Germinal center (tissue), 1 donor: ENCODE measurements around the gene PAPSS2.

Experiments
- DNase-seq: peaks from one replicate; pipeline ENCODE4 v3.0.0; 2012; ENCODE audit warnings: mixed read lengths, low spot score

Gene PAPSS2

DNA sequence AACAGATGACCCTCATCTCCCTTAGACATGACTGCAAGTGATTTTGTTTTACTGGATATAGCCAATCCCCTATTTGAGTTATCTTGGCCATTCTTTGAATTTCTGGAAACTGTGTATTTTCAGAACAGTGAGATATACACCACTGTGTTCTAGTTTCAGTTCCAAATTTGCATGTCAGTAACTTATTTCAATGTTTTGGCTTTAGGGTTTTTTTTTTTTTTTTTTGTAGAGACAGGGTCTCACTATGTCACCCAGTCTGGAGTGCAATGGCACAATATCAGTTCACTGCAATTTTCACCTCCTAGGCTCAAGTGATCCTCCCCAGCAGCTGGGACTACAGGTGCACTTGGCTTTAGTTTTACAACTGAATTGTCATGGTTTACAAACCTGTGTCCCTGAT lies 91.1 kb downstream of the PAPSS2 start:
- no peak for DNase-seq

DNA sequence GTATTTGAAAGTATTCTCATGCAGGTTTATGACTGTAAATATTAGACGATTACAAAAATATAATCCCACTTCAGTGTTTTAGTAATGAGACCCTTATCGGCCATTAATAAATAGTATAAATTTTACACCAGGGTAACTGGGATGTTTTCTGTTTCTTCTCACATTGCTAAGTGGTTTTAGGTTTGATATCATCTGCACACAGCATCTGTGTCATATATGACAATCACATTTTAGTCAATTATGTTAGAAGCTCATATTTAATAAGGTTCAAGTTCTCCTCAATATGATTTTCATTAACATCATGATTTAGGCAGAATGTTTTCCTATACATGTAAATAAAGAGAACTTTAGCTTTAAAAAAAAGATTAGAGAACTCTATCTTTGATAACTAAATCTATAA lies 91.6 kb downstream of the PAPSS2 start:
- no peak for DNase-seq

DNA sequence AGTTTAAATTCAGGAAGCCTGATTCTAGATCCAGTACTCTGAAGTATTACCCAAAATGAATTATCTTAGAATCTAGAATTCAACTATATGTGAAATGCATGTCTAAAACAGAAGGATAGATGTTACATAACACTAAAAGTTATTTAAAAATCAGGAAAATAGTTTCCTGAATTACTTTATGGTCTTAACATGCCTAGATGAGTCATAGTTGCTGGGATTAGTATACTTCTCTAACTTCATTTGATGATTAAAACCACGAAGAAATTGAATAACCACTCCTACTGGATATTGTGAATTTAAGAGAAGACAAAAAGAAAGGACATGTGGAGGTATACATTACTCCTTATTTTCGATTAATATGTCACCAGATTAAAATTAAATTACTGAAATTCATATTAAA lies 92.9 kb downstream of the PAPSS2 start:
- DNase-seq = no peak

DNA sequence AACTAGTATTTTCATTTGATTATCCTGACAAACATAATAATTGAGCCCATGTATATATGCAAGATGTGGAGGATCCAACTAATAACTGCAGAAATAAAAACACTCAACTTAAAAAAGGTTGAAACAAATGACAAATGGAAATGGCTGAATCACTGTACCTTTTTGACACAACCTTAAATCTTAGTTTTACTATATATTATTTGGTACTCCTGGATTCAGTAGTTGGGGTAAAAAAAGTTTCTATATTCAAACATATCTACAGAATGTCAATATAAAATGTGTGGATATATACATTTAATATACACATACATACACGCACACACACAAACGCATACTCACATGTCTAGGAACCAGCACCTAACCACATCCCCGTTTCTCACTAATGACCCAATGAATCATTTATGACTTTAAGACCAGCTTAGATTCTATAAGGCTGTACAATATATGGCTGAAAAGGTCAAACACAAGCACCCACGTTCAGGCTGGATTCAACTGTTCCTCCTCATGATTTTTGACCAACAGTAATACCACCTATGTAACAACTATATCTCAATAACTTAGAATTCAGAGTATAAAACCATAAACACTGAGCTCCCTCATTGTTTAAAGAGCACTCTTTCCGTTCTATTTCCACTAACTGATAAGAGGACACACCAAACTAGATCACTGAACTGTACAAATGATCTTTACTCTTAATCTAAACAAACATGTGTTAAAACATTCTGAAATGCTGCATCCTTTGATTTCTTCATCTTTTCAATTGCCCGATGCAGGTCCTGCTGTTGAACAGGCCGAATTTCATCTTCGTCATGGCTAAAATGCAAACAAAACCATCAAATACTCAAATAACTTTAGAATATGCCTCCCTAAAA lies 94.6 kb downstream of the PAPSS2 start:
- DNase-seq = no peak

DNA sequence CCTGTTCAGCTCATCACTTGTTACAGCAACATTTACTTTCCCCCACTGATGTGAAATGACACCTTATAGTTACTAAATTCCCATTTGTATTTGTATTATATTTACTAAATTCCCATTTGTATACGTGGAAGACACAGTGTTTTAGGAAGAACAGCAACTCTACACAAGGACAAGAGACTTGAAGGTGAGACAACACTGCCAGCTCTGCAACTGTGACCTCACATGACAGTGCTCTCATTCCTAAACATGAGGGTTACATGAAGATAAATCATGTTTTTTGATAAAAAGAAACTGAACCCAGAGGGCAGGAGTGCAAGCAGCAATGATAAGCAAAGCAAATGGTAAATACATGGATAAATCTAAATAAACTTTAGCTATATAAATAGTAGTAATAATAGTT lies 98.0 kb downstream of the PAPSS2 start:
- no peak for DNase-seq

DNA sequence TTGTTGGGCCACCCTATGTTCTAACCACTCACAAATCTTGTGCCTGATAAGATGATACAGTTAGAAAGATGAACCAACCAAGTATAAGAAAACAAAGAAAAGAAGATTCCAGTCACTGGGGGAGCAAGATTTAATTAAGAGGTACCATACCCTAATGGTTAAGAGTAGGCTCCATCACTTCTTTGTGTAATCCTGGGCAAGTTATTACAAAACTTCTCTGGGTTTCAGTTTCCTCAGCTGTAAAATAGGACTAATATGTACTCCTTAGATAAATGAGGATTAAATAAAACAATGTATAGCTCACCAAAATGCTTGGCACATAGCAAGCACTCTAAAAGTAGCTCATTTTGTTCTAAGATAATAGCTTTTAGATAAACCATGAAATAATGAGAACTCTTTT lies 99.9 kb downstream of the PAPSS2 start:
- no peak for DNase-seq

DNA sequence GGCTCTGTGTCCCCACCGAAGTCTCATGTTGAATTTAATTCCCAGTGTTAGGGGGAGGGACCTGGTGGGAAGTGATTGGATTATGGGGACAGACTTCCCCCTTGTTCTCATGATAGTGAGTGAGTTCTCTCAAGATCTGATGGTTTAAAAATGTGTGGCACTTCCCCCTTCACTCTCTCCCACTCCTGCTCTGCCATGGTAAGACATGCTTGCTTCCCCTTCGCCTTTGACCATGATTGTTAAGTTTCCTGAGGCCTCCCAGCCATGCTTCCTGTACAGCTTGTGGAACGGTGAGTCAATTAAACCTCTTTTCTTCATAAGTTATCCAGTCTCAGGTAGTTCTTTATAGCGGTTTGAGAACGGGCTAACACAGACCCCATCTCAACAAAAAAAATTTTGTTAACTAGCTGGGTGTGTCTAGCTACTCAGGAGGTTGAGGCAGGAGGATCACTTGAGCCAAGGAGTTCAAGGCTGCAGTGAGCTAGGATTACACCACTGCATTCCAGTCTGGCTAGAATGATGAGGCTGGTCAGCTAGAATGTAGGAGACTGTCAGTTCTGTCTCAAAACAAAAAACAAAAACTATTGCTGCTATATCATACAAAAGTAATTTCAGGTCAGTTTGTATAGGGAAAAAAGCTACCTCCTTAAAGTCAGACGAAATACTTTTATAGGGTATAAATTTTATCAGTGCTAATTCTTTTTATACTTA lies 100.7 kb downstream of the PAPSS2 start:
- DNase-seq = no peak

DNA sequence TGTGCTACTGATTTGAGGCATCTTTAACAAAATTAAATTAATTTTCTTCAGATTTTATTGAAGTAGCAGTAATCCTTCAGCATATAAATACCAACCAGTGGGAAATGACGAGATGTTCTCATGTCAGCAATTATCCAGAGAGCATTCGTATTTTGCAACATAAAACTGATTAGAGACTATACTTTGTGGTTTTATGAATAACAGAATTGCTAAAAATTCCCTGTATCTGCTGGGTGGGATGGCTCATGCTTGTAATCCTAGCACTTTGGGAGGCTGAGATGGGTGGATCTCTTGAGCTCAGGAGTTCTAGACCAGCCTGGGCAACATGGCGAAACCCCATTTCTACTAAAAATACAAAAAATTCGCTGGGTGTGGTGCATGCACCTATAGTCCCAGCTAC lies 101.5 kb downstream of the PAPSS2 start:
- no peak for DNase-seq

DNA sequence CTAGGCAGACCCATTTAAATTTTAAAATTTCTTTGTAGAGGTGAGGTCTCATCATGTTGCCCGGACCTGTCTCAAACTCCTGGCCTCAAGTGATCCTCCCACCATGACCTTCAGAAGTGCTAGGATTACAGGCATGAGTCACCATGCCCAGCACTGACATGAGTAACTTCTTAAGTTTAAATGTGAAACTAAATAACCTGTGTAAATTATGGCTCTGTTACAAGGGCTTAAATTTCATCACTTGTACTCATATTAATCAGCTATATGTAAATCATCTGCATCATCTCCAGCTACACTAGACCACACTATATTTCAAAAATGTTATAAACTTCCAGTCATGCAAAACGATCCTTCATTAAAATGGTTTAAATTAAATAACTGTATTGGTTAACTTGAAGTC lies 102.2 kb downstream of the PAPSS2 start:
- DNase-seq = no peak

DNA sequence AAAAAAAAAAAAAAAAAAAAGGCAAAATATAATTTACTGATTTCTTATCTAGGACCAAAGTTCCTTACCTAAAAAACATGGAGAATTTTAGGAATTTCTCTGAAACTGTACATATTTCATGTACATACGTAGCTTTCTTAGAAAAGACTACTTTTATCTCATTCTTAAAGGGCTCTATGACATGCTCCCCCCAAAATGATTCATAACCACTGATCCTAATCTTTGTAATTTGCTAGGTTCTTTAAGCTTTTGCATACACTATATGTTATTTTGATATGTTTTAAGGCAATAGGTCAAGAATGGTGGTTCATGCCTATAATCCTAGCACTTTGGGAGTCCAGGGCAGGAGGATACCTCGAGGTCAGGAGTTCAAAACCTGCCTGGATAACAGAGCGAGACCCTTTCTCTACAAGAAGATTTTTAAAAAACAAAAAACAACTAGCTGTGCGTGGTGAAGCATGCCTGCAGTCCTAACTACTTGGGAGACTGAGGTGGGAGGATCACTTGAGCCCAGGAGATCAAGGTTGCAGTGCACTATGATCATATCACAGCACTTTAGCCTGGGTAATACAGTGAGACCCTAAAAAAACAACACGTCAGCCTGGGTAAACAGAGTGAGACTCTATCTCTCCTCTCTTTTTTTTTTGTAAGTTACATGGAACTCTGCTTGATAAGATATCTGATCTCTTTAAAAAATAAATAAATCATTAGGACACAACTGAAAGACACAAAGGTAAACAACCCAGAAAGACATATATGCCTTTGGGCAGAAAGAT lies 103.6 kb downstream of the PAPSS2 start:
- DNase-seq = no peak

DNA sequence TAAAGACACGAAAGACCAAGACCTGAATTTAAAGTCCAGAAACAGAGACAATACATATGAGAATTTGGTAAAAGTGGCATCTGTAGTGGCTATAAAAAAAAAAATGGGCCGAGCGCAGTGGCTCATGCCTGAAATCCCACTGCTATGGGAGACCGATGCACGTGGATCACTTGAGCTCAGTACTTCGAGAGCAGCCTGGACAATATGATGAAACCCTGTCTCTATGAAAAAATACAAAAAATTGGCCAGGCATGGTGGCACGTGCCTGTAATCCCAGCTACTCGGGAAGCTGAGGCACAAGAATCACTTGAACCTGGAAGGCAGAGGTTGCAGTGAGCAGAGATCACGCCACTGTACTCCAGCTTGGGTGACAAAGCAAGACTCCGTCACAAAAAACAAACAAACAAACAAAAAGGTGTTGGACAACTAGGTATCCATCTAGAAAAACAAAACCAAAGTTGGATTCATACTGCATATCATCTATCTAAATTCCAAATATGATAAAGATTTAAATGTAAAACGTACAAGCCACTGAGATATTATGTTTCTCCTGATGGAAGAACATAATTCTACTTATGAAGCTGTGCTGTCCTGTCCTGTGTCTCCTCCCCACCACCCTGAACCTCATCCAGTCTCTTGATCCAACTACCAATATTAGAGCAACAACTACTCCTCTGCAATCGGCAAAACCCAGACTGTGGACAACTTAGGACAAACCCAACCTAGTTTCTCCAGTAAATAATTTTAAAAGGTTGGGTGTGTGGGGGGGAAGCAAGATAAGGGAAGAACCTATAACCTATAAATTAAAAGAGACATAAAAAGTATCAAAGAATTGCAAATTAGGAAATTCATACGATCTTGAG lies 104.6 kb downstream of the PAPSS2 start:
- no peak for DNase-seq

DNA sequence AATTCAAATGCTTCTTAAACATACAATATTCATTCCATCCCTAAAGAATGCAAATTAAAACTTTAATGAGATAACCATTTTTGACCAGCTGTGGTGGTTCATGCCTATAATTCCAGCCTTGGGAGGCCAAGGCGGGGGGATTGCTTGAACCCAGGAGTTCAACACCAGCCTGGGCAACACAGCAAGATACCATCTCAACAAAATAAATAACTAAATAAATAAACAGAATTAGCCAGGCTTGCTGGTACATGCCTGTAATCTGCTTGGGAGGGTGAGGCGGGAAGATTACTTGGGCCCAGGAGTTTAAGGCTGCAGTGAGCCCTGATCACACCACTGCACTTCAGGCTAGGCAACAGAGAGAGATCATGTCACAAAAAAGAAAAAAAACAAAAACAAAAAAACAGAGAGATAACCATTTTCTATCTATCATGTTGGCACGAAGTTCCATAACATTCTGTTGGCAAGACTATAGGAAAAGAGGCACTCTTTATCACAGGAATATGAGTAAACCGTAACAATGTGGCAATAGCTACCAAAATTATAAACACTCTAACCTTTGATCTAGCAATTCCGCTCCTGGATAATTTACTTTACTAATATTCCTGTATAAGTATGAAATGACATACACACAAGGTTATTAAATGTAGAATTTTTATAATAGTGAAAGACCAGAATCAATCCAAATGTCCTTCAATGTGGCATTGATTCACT lies 106.1 kb downstream of the PAPSS2 start:
- no peak for DNase-seq

DNA sequence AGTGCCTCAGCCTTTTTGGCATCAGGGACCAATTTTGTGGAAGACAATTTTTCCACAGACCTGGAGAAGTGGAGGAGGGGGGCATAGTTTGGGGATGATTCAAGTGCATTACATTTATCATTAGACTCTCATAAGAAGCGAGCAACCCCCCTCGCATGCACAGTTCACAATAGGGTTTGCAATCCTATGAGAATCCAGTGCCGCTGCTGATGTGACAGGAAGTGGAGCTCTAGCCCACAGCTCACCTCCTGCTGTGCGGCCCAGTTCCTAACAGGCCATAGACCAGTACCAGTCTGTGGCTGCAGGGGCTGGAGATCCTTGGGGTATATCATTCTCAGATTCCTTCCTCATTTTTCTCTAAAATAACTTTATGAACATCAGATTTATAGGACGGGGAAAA lies 107.6 kb downstream of the PAPSS2 start:
- DNase-seq = no peak

DNA sequence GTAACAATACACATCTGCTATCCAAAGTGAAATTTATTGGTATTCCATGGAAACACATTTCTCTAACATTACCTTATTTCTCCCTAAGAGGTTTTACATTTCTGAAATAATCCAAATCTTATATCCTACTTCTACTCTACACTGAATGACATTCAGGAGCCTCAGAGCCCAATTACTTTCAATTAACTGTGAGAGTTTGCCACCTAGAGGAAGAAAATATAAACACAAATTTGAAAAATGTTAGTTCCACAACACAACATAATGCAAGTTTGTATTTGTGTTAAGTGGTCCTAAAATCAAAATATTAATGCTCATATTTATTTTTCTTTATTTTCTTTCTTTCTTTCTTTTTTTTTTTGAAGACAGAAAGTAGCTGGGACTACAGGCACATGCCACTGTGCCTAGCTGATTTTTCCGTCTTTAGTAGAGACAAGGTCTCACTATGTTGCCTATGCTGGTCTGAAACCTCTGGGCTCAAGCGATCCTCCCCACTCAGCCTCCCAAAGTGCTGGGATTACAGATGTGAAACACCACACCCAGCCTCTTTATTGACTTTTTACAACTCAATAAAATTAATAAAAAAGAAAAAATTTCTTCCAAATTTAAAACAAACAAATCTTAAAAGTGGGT lies 112.3 kb downstream of the PAPSS2 start:
- DNase-seq = peak; percentile 13

DNA sequence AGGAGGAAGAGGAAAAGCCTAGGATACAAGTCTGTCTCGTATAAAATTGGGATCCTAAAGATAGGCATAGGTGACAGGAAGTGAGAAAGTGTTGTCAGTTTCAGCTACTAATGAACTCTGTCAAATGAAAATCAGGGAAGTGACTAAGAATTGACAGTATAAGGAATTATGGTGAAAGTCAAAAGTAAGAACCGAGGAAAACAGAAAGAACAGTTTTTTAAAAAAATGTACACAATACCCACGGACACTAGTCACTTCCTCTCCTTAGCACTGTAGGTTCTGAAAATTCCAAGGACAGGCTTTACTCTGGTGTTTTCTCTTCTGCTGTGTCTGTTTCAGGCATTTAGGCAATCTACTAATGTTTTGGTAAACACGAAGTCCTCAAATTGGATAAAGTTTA lies 116.1 kb downstream of the PAPSS2 start:
- no peak for DNase-seq

DNA sequence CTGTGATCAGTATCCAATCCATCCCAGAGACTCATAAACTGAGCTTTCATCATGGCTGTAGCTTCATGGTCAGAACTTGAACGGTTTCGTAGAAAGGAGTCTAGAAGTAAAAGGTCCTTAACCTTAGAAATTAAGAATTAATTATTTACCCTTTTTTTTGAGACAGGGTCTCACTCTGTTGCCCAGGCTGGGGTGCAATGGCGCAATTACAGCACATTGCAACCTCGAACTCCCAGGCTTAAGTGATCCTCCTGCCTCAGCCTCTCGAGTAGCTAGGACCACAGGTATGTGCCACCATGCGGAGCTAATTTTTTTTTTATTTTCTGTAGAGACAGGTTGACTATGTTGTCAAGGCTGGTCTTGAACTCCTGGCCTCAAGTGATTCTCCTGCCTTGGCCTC lies 116.7 kb downstream of the PAPSS2 start:
- no peak for DNase-seq

DNA sequence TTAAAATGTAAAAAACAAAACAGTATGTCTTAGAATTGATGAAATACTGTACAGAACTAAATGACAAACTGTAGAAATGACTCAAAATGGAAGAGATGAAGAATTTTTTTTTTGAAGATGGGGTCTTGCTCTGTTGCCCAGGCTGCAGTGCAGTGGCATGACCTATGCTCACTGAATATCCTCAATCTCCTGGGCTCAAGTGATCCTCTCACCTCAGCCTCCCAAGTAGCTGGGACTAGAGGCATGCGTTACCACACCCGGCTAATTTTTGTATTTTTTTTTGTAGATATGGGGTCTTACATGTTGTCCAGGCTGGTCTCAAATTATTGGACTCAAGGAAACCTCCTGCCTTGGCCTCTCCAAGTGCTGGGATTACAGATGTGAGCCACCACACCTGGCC lies 121.9 kb downstream of the PAPSS2 start:
- no peak for DNase-seq

DNA sequence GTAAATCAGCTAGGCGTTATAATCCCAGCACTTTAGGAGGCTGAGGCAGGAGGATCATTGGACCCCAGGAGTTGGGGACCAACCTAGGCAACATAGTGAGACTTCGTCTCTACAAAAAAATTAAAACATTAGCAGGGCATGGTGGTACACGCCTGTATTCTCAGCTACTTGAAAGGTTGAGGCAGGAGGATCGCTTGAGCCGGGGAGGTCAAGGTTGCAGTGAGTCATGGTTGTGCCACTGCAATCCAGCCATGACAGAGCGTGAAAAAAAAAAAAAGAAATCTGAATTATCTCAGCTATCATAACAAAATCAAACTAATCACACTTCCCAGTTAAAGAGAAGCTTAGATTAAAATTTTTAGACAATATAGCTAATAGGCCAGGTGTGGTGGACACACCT lies 123.0 kb downstream of the PAPSS2 start:
- no peak for DNase-seq

DNA sequence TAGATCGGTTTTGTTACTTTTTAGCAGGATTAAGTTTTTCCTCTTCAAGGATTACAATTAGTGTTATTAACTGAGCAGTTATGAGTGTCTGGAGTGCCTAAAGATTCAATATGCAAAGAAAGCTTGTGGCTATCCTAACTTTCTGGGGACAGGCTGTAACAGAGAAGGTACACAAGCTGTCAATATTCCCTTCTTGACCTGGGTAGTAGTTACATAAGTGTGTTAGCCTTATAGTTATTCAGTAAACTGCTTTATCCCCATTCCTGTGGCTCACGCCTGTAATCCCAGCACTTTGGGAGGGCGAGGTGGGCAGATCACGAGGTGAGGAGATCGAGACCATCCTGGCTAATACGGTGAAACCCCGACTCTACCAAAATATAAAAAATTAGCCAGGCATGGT lies 126.7 kb downstream of the PAPSS2 start:
- DNase-seq = no peak

DNA sequence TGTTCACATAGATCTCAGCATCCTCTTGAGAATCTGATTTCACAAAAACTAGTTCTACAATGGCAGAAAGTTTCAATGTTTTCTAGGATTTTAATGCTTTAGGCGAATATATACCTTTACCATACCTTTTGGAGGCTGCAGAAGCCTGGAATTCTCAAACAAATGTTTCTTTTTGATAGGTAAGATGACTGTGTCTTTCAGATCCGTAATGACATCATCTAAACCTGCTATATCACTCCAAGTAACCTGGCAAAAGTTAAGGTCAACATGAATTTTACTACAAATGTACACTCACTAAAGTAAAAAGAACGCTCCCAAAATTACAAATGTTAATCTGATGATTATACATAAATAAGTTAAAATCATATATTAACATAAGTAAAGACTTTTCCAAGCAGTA lies 130.5 kb downstream of the PAPSS2 start:
- no peak for DNase-seq

DNA sequence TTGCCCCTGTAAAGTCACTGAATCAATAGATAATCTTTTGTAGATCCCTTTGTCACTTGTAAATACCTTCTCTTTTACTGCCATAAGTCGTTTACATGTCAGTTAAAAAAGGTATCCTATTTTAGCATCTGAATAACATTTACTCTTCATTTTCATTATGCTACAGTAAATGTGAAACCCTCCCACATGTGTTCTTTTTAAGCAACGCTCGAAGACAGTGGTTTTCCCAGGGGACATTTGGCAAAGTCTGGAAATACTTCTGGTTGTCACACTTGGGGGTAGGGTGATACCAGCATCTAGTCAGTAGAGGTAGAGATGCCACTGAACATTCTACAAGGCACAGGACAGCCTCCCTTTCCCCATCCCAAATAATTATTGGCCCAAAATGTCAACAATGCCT lies 134.6 kb downstream of the PAPSS2 start:
- DNase-seq = no peak
